ENCODE results near the gene EMILIN2.
"Not testable (repeated sequence)": the region's sequence is repeated elsewhere in the genome, so short reads cannot be mapped to it uniquely, and the experiment has no call there.

Gene EMILIN2

GRCh38 chr18:2913398-2914005 is 66.7 kb downstream of the EMILIN2 start:
- peaks cover 0 to 12% of the 10 kb centered on the region in 2 experiments; a peak in 2 of 3 replicates for H3K36me3 ChIP-seq (ENCODE audit: control insufficient read depth in 2 of 2, insufficient read depth in 1 of 2, low read length in 2 of 2)
- no peak overlapping the region for H3K4me3 ChIP-seq (ENCODE audit: low read depth, low read length)
- POLR2A ChIA-PET, result no interaction called here
- no peak for TF ChIP-seq ZNF510 (tag by site-specific recombination; IDR thresholded peaks at IDR 0.05; ENCODE audit: insufficient replicate concordance)
- no peak for TF ChIP-seq ZBTB21 (tag by site-specific recombination; IDR thresholded peaks at IDR 0.05)
- no peak for TF ChIP-seq SALL2 (tag by site-specific recombination; IDR thresholded peaks at IDR 0.05; ENCODE audit: borderline replicate concordance)
- TF ChIP-seq TCF7L2 (IDR thresholded peaks at IDR 0.05; ENCODE audit: borderline replicate concordance, low read depth, low read length), result no peak
- TF ChIP-seq ZNF324 (tag by site-specific recombination; IDR thresholded peaks at IDR 0.05), result no peak
- no peak for TF ChIP-seq ZNF664 (tag by site-specific recombination; IDR thresholded peaks at IDR 0.05)
- CTCF ChIA-PET, result interaction anchor here (0.5 to 1.1 kb wide), 2 partner anchors 9 to 18 kb away, joined by 3 read pairs; no protein-coding TSS in a partner anchor
- H3K4me1 ChIP-seq (ENCODE audit: control insufficient read depth, insufficient read depth, low read length), result no peaks in the 10 kb centered on the region
- H3K9me3 ChIP-seq (ENCODE audit: control insufficient read depth, insufficient read depth, low read depth, low read length), result no peaks in the 10 kb centered on the region
- no peak overlapping the region for H3K27ac ChIP-seq (ENCODE audit: extremely low read depth, low read depth, low read length)

GRCh38 chr18:2914185-2914880 is 67.5 kb downstream of the EMILIN2 start:
- Histone ChIP-seq H3K9me3 (ENCODE audit: control insufficient read depth, insufficient read depth, low read depth, low read length) (no peaks in the 10 kb centered on the region), H3K36me3 (ENCODE audit: control insufficient read depth in 2 of 2, insufficient read depth in 1 of 2, low read length in 2 of 2) (peaks cover 0 to 12% of the 10 kb centered on the region in 2 experiments; a peak in 2 of 3 replicates), H3K4me3 (ENCODE audit: low read depth, low read length) (no peak overlapping the region), H3K4me1 (ENCODE audit: control insufficient read depth, insufficient read depth, low read length) (no peaks in the 10 kb centered on the region), H3K27ac (ENCODE audit: extremely low read depth, low read depth, low read length) (no peak overlapping the region)
- POLR2A ChIA-PET, result no interaction called here
- TF ChIP-seq ZIC2 (tag by site-specific recombination; IDR thresholded peaks at IDR 0.05) (peak; percentile 65), KLF1 (tag by site-specific recombination; IDR thresholded peaks at IDR 0.05) (no peak)
- CTCF ChIA-PET, result interaction anchor here (1.1 kb wide), 1 partner anchor 10 kb away, joined by 3 read pairs; no protein-coding TSS in a partner anchor

- POLR2A ChIA-PET, result no interaction called here
- Histone ChIP-seq H3K4me1 (ENCODE audit: control insufficient read depth, insufficient read depth, low read length) (no peaks in the 10 kb centered on the region), H3K27ac (ENCODE audit: extremely low read depth, low read depth, low read length) (no peak overlapping the region), H3K4me3 (ENCODE audit: low read depth, low read length) (no peak overlapping the region), H3K9me3 (ENCODE audit: control insufficient read depth, insufficient read depth, low read depth, low read length) (no peaks in the 10 kb centered on the region), H3K36me3 (ENCODE audit: control insufficient read depth in 2 of 2, insufficient read depth in 1 of 2, low read length in 2 of 2) (peaks cover 0 to 15% of the 10 kb centered on the region in 2 experiments; a peak in 2 of 3 replicates)
- CTCF ChIA-PET, result no interaction called here
- no peak for TF ChIP-seq ZNF549 (tag by site-specific recombination; IDR thresholded peaks at IDR 0.05)
- no peak for TF ChIP-seq SP2 (tag by site-specific recombination; IDR thresholded peaks at IDR 0.05)
- TF ChIP-seq EGR2 (tag by site-specific recombination; IDR thresholded peaks at IDR 0.05; ENCODE audit: low read depth), result no peak
- TF ChIP-seq ZBTB8A (tag by site-specific recombination; IDR thresholded peaks at IDR 0.05), result no peak
- no peak for TF ChIP-seq ZNF280C (tag by site-specific recombination; IDR thresholded peaks at IDR 0.05)
- TF ChIP-seq ZNF184 (tag by site-specific recombination; IDR thresholded peaks at IDR 0.05), result no peak
- TF ChIP-seq SCRT1 (tag by site-specific recombination; IDR thresholded peaks at IDR 0.05; ENCODE audit: borderline replicate concordance), result no peak
- no peak for TF ChIP-seq ZNF692 (tag by site-specific recombination; IDR thresholded peaks at IDR 0.05)
- no peak for TF ChIP-seq BCL11B (tag by site-specific recombination; IDR thresholded peaks at IDR 0.05; ENCODE audit: low read depth)
- TF ChIP-seq ZNF76 (tag by site-specific recombination; IDR thresholded peaks at IDR 0.05; ENCODE audit: borderline replicate concordance, low read depth), result no peak
- TF ChIP-seq FEZF1 (tag by site-specific recombination; IDR thresholded peaks at IDR 0.05), result no peak
These were observed 68.1 kb downstream of the EMILIN2 start for GRCh38 chr18:2914881-2915240.

- not testable (repeated sequence) for H3K4me1 ChIP-seq (ENCODE audit: control insufficient read depth, insufficient read depth, low read length)
- H3K36me3 ChIP-seq (ENCODE audit: control insufficient read depth in 2 of 2, insufficient read depth in 1 of 2, low read length in 2 of 2), result peaks cover 0 to 22% of the 10 kb centered on the region in 2 experiments; a peak in 2 of 3 replicates
These were observed 68.7 kb downstream of the EMILIN2 start for GRCh38 chr18:2915486-2915885.

More at GRCh38 chr18:2915486-2915885, 68.7 kb downstream of the EMILIN2 start:
- H3K4me3 ChIP-seq (ENCODE audit: low read depth, low read length); H3K9me3 ChIP-seq (ENCODE audit: control insufficient read depth, insufficient read depth, low read depth, low read length); CTCF ChIA-PET; H3K27ac ChIP-seq (ENCODE audit: extremely low read depth, low read depth, low read length): not testable (repeated sequence)
- POLR2A ChIA-PET, result interaction anchor here (0.7 kb wide), 1 partner anchor 114 kb away, joined by 5 read pairs; no protein-coding TSS in a partner anchor

Data from HEK293 (cell line).